ENCODE data around the gene DSCAML1. TPM values are rescaled to one million over a fixed set of nuclear protein-coding genes. Genes with fewer than 3 reads are reported as not detected.

The DSCAML1 gene
- total RNA-seq, 1 experiment from 2014 or later, result not detected

GRCh38 chr11:117428856-117429229 lies 368.2 kb downstream of the DSCAML1 start:
- no peak for DNase-seq (ENCODE audit: low read depth)

- DNase-seq (ENCODE audit: low read depth), result no peak
Observed at GRCh38 chr11:117428186-117428855, 368.7 kb downstream of the DSCAML1 start.

- no peak for DNase-seq (ENCODE audit: low read depth)
Observed at GRCh38 chr11:117427356-117427874, 369.6 kb downstream of the DSCAML1 start.

- DNase-seq (ENCODE audit: low read depth), result no peak
Observed at GRCh38 chr11:117426941-117427340, 370.1 kb downstream of the DSCAML1 start.

GRCh38 chr11:117426297-117426685 lies 370.7 kb downstream of the DSCAML1 start:
- DNase-seq (ENCODE audit: low read depth), result peak; percentile 45

GRCh38 chr11:117425679-117426296 lies 371.2 kb downstream of the DSCAML1 start:
- no peak for DNase-seq (ENCODE audit: low read depth)

GRCh38 chr11:117424781-117425180 lies 372.2 kb downstream of the DSCAML1 start:
- DNase-seq (ENCODE audit: low read depth), result no peak

- no peak for DNase-seq (ENCODE audit: low read depth)
Observed at GRCh38 chr11:117423046-117423575, 373.9 kb downstream of the DSCAML1 start.

- DNase-seq (ENCODE audit: low read depth), result no peak
Observed at GRCh38 chr11:117421476-117421875, 375.5 kb downstream of the DSCAML1 start.

GRCh38 chr11:117421041-117421440 lies 376.0 kb downstream of the DSCAML1 start:
- DNase-seq (ENCODE audit: low read depth), result no peak

GRCh38 chr11:117420598-117420997 lies 376.4 kb downstream of the DSCAML1 start:
- no peak for DNase-seq (ENCODE audit: low read depth)

GRCh38 chr11:117420143-117420485 lies 376.9 kb downstream of the DSCAML1 start:
- DNase-seq (ENCODE audit: low read depth), result no peak

GRCh38 chr11:117419482-117420142 lies 377.4 kb downstream of the DSCAML1 start:
- peak; percentile 10 for DNase-seq (ENCODE audit: low read depth)

GRCh38 chr11:117418737-117419481 lies 378.1 kb downstream of the DSCAML1 start:
- no peak for DNase-seq (ENCODE audit: low read depth)

- no peak for DNase-seq (ENCODE audit: low read depth)
Observed at GRCh38 chr11:117417856-117418255, 379.2 kb downstream of the DSCAML1 start.

GRCh38 chr11:117417342-117417741 lies 379.7 kb downstream of the DSCAML1 start:
- no peak for DNase-seq (ENCODE audit: low read depth)

- no peak for DNase-seq (ENCODE audit: low read depth)
Observed at GRCh38 chr11:117415358-117415896, 381.6 kb downstream of the DSCAML1 start.

GRCh38 chr11:117414724-117415123 lies 382.3 kb downstream of the DSCAML1 start:
- no peak for DNase-seq (ENCODE audit: low read depth)

- no peak for DNase-seq (ENCODE audit: low read depth)
Observed at GRCh38 chr11:117413616-117414015, 383.4 kb downstream of the DSCAML1 start.

- DNase-seq (ENCODE audit: low read depth), result no peak
Observed at GRCh38 chr11:117412653-117413275, 384.3 kb downstream of the DSCAML1 start.

GRCh38 chr11:117412176-117412575 lies 384.8 kb downstream of the DSCAML1 start:
- no peak for DNase-seq (ENCODE audit: low read depth)

All from M059J (cell line).